GM18951 (cell line): Measurements from ENCODE around the gene ARHGEF16.

Experiments
- POLR2A ChIP-seq: IDR thresholded peaks from 4 replicates; pipeline ENCODE4 v1.6.1; 2011; ENCODE audit warnings: mild to moderate bottlenecking; ENCODE audit not compliant: insufficient read length, insufficient read depth; ENCODE audit errors: extremely low read depth
- in situ Hi-C: fragments of 300-500 bp; cut with MboI; formaldehyde crosslinking; loops from one replicate; pipeline ENCODE4 v1.12.0; 2022; ENCODE audit warnings: low sequenced_read_pairs, mixed read lengths, inconsistent platforms; ENCODE audit not compliant: unreplicated experiment

The ARHGEF16 gene

DNA sequence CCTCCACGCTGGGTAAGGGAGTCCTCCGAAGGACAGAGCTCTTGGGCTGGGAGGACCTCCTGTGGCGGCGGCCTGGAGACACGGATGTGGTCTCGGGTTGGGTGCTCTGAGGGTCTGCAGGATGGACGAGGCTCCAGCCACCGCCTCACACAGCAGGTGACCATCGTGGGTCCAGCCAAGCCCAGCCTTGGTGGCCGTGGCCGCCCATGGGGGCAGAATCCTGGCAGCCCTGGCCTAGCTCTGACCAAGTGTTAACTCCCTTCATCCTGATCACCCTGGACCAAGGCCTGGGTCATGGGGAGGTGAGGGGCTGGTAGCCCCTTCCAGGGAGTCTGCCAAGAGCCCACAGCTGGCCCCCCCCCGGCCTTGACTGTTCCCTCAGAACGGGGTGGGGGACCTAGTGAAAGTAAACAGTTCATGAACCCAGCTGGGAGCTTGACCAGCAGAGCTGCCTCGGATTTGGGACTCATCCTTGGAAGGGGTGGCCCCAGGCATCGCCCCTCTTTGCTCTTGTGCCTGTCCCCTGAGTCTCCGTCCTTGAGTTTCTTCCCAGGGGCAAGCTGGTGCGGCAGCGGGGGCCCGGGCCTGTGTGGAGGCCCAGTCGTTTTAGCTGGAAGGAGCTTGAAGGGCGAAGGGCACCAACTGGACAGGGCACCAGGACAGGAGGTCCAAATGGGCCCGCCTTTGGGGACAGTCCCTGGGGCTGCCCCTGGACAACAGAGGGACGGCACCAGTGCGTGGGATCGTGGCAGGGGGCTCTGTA, 17.8 kb downstream of the ARHGEF16 start:
- TF ChIP-seq POLR2A = no peak
- in situ Hi-C loops = no loop called here

DNA sequence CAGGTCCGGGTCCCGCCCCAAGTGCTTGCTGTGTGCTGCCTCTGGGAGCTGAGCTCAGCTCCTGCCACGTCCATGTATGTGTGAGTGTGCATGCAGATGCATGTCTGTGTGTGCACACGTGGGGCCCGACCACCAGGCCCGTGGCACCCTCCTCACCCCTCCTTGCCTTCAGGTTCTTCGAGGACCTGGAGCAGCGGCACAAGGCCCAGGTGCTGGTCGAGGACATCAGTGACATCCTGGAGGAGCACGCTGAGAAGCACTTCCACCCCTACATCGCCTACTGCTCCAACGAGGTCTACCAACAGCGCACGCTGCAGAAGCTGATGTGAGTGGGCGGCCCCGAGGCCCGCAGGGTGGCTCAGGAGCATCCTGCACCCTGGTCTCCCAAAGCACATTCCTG, 18.4 kb downstream of the ARHGEF16 start:
- in situ Hi-C loops = no loop called here
- TF ChIP-seq POLR2A = no peak

DNA sequence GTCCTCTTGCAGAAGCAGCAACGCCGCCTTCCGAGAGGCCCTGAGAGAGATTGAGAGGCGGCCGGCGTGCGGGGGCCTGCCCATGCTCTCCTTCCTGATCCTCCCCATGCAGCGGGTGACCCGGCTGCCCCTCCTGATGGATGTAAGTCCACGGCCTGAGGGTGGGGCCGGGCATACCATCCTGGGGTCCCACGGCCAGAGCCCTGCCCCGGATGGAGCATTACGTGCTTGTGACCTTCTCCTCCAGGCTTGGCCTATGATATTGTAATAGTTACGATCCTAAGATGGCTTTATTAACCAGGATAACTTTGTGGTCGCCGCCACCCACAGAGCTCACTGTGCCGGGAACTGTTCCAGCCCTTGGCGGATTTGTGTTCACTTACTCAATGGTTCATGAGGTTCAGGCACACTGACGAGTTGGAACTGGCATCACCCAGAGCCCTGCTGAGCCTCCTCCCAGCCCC, 18.9 kb downstream of the ARHGEF16 start:
- in situ Hi-C loops = no loop called here

DNA sequence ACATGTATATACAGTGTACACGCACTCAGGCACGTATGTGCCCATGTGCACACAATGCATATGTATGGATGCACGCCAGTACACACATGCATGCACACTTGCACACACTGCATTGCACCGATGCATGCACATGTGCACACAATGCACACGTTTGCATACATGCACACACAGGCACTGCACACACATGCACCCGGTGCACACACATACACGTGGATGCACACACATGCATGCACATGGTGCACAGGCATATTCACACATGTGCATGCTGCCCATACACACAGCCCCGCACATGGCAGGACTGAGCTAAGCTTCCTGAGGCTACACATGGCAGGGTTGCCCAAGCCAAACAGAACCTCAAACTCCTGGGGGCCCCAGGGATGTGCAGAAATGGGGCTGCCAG, 19.6 kb downstream of the ARHGEF16 start:
- TF ChIP-seq POLR2A = no peak
- in situ Hi-C loops = no loop called here

More for the DNA sequence above, 18.9 kb downstream of the ARHGEF16 start:
- no peak for TF ChIP-seq POLR2A

DNA sequence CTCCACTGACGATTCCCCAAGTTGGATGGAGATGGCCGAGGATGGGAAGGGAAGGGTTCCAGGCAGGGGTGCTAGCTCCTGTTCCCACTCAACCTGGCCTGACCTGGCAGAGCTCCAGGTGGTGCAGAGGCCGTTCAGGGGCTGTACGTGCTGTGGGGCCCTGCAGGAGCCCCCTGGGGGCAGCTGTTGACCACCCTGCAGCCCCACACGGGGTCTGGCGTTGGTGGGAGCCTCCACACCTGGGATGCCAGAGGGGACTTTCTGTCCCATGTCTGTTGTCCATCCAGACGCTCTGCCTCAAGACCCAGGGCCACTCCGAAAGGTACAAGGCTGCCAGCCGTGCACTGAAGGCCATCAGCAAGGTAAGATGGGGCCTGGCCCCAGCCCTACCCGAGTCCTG, 20.0 kb downstream of the ARHGEF16 start:
- in situ Hi-C loops = no loop called here
- TF ChIP-seq POLR2A = no peak

DNA sequence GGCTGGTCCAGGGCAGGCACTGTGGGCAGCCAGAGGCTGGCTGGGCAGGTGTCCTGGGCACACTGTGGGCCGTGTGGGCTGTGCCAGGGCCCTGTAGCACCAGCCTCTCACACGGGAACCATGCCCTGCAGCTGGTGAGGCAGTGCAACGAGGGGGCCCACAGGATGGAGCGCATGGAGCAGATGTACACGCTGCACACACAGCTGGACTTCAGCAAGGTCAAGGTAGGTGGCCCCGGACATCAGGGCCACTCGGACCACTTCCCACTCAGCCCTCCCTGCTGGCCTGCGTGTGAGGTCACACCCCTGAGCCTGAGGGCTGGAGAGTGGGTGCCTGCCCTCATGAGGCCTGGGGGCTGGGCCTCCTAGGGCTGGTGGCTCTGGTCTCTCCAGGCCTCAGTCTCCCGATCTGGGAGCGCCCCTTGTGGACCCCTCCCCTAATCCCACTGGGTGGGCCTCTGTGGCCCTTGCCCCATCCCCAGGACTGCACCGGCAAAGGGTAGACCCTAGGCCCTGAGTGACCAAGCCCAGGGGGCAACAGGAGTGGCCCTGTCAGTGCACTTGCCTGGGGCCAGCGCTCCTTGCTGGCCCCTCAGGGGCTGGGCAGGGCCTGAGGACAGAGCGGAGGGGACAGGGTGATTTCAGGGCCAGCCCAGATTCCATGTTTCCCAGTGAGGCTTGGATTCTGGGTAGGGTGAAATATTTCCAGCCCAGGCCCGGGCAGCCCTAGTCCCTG, 21.5 kb downstream of the ARHGEF16 start:
- in situ Hi-C loops = no loop called here
- no peak for TF ChIP-seq POLR2A

DNA sequence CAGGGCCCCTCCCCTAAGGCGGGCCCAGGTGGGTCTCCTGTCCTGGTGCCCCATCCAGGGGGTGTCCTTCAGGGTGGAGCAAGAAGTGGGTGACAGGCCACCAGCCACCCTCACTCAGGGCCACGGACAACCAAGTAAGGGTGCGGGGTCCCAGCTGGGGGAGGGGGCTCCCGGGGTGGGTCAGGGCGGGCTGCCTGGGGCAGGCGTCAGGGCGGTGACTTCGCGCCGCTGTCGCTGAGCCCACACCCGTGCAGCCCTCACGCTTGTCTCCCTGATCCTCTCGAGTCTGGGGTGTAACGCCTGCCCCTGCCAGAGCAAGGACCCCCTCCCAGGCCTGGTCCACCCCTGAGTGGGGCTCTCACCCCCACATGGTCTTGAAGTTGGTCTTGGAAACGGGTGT, 22.2 kb downstream of the ARHGEF16 start:
- in situ Hi-C loops = no loop called here
- no peak for TF ChIP-seq POLR2A

DNA sequence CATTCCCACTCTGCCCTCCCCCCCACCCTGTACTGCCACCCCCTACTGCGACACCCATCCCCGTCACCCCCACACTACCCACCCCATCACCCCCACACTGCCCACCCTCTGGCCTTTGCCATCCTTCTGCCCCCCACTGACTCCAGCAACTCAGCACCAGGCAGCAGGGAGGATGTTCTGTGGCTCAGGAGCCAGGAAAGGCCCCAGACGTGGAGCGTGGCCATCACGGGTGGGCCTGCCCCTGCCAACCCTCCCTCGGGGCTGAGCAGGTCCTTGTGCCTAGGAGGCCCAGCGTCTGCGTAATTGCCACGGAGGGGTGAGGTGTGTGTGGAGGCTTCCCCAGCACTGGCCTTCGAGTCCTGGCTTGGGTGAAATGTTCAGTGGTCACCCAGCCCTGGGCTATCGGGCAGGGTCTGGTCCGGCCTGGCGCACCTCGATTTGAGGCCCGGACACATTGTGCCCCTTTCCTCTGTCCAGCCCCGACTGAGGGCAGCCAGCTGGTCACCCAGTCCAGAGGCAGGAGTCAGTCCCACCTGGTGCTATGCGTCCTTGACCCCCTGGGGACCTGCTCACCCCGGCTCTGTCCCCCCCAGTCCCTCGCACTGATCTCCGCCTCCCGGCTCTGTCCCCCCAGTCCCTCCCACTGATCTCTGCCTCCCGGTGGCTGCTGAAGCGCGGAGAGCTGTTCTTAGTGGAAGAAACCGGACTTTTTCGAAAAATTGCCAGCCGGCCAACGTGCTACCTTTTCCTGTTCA, 23.0 kb downstream of the ARHGEF16 start:
- TF ChIP-seq POLR2A = no peak
- in situ Hi-C loops = no loop called here

DNA sequence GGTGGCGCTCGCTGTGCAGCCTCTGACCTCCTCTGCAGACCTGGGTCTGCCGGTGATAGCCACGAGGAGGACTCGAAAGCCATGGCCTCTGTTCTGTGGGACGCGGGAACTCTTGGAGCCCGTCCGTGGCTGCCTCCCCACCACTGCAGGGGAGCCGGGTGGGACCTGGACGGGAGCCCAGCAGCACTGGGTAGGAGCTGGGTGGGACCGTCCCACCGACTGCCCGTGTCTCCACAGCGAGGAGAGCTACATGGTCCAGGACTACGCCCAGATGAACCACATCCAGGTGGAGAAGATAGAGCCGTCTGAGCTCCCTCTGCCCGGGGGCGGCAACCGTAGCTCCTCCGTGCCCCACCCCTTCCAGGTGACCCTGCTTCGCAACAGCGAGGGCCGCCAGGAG, 23.7 kb downstream of the ARHGEF16 start:
- no peak for TF ChIP-seq POLR2A

DNA sequence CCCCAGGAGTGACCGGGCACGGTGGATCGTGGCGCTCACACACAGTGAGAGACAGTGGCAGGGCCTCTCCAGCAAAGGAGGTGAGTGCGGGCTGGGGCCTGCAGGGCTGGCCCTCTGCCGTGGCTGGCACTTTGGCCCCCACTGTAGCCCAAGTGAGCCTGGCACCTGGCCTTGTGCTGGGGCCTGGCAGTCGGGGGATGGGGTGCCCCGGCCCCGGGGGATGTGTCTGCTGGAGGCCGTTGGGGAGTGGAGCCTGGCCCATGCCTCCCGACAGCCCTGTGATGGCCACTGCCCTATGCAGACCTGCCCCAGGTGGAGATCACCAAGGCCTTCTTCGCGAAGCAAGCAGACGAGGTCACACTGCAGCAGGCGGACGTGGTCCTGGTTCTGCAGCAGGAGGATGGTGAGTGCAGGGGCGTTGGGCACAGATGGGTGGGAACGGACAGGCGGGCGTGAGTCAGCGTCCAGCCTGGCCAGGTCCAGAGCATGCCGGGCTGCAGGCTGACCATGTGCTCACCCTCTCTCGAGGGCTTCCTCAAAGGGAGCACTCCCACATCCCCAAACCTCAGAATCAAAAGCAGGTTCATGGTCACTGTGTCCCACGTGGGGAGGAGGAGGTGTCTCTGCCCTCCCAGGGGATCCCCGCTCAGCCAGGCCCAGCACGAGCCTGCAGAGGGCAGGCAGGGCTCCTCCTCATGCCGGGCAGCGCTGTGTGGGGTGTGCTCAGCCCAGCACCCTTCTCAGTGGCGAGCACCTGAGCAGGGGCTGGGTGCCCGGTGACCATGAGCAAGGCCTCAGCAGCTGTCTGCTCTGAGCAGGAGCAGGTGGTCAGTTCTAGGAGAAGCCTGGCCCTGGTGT, 25.3 kb downstream of the ARHGEF16 start:
- in situ Hi-C loops = no loop called here
- no peak for TF ChIP-seq POLR2A

More for the DNA sequence above, 23.7 kb downstream of the ARHGEF16 start:
- in situ Hi-C loops = no loop called here

DNA sequence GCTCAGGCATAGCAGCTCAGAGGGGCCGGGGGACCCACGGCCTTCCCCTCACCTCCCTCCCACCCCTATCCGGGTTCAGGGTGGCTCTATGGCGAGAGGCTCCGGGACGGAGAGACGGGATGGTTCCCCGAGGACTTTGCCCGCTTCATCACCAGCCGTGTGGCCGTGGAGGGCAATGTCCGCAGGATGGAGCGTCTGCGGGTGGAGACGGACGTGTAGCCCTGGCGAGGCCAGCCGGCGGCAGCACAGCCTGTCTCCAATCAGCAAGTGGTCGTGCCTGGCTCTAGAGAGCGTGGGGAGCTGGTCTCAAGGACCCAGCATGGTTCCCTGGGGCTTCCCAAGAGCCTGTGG, 25.9 kb downstream of the ARHGEF16 start:
- in situ Hi-C loops = no loop called here

DNA sequence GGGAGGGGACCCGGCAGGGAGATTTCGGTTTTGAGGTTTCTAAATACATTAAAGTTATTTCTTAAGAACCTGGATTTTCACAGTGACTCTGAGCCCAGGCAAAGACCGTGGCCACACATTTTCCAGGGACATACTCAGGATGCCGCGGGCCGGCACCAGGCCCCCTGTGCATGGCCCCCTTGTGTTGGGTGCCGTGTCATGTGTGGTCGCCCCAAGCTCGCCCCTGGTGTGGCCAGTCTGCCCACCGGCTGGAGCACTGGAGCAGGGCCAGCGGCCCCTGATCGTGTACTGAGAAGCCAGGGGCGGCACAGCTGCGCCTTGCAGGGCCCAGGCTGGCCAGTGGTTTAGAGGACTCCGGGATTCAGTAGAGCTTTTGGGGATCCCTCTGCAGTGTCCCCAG, 26.6 kb downstream of the ARHGEF16 start:
- TF ChIP-seq POLR2A = no peak
- in situ Hi-C loops = no loop called here

More for the DNA sequence above, 25.9 kb downstream of the ARHGEF16 start:
- no peak for TF ChIP-seq POLR2A

DNA sequence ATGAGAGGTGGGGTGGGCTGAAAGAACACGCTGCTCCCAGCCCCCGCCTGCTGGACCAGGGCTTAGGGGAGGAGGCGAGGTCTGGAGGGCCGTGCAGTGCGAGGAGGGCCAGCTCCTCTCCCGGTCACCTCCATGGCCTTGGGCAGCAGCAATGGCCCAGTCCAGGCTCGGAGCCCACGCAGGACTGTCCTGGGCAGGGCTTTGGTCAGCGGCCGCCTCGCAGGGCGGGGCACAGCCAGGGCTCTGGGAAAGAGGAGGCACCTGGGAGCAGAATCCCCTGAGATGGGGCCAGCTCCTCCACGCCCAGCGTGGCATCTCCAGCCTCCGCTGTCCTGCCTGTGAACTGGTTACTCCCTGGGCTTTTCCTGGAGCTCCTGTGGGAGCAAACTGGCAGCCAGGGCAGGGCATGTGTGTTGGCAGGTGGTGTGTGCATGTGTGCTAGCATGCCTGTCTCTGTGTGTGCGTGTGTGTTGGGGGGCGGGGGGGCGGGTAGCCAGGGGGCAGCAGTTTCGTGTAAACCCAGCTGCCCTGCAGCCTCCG, 27.4 kb downstream of the ARHGEF16 start:
- in situ Hi-C loops = no loop called here
- TF ChIP-seq POLR2A = no peak

DNA sequence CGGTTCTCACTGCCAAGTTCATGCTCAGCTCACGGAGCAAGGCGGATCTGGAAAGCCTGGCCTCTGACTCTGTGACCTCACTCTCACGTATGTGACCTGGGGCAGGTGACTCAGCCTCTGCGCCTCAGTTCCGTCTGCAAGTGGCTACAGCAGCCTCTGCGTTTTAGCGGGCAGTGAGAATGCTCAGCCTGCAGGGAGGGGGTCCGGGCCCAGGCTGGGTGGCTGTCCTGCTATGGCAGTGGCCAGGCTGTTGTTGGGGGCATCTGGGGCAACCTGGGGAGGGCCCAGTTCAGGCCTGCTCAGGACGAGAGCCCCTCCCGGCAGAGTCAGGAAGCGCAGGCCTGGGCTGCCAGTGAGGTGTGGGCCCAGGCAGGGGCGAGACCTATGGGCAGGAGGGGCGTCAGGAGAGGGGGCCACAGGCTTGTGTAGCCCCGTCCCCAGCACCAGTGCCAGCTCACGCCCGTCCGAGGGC, 27.9 kb downstream of the ARHGEF16 start:
- in situ Hi-C loops = no loop called here

More for the DNA sequence above, 27.9 kb downstream of the ARHGEF16 start:
- no peak for TF ChIP-seq POLR2A
